Astrocyte (in vitro differentiated cells and primary cell): ENCODE measurements around the gene ADAMTS17. TPM values are rescaled to one million over a fixed set of nuclear protein-coding genes. Genes with fewer than 3 reads are reported as not detected.

Experiments used
- DNase-seq: peaks from one replicate; pipeline ENCODE4 v3.0.0-alpha.2; 2010; ENCODE audit warnings: low read depth
- FAIRE-seq: peaks from 2 replicates; lab custom pipeline; 2011; peaks lifted over from hg19 to GRCh38; lab: Jason Lieb, UNC
- H2AFZ ChIP-seq: 2 replicates; pipeline ENCODE4 v1.6.0; 2012; ENCODE audit warnings: low read depth, low read length, inconsistent platforms
- H3K27ac ChIP-seq: 2 replicates; pipeline ENCODE4 v1.5.1; 2011; ENCODE audit warnings: low read depth, low read length, inconsistent platforms
- H3K27me3 ChIP-seq: 2 replicates; pipeline ENCODE4 v1.6.0; 2011; ENCODE audit warnings: low read length, inconsistent platforms; ENCODE audit not compliant: insufficient read depth
- H3K36me3 ChIP-seq: 2 replicates; pipeline ENCODE4 v1.5.1; 2011; ENCODE audit warnings: low read length, inconsistent platforms; ENCODE audit not compliant: insufficient read depth
- H3K4me1 ChIP-seq: 2 replicates; pipeline ENCODE4 v1.5.1; 2011; ENCODE audit warnings: low read length, inconsistent platforms; ENCODE audit not compliant: insufficient read depth
- H3K4me2 ChIP-seq: 2 replicates; pipeline ENCODE4 v1.6.0; 2012; ENCODE audit warnings: low read length, inconsistent platforms
- H3K4me3 ChIP-seq: 2 replicates; pipeline ENCODE4 v1.5.1; 2011; ENCODE audit warnings: low read depth, mild to moderate bottlenecking, low read length, inconsistent platforms; ENCODE audit not compliant: insufficient read depth
- H3K79me2 ChIP-seq: 2 replicates; pipeline ENCODE4 v1.6.0; 2012; ENCODE audit warnings: mild to moderate bottlenecking, low read length, inconsistent platforms; ENCODE audit not compliant: insufficient read depth
- H3K9ac ChIP-seq: 2 replicates; pipeline ENCODE4 v1.6.0; 2012; ENCODE audit warnings: mild to moderate bottlenecking, low read length, inconsistent platforms
- H3K9me3 ChIP-seq: 2 replicates; pipeline ENCODE4 v1.5.1; 2012; ENCODE audit warnings: low read depth, mild to moderate bottlenecking, low read length, inconsistent platforms; ENCODE audit not compliant: insufficient read depth
- H4K20me1 ChIP-seq: 2 replicates; pipeline ENCODE4 v1.6.0; 2012; ENCODE audit warnings: low read length, inconsistent platforms; ENCODE audit not compliant: insufficient read depth
- H3K27ac Mint-ChIP-seq: one replicate; pipeline ENCODE4 v1.8.0; 2021; ENCODE audit warnings: mild to moderate bottlenecking, mixed read lengths; ENCODE audit not compliant: unreplicated experiment
- H3K27me3 Mint-ChIP-seq: one replicate; pipeline ENCODE4 v1.8.0; 2021; ENCODE audit warnings: low read depth, mixed read lengths; ENCODE audit not compliant: unreplicated experiment
- H3K36me3 Mint-ChIP-seq: one replicate; pipeline ENCODE4 v1.8.0; 2021; ENCODE audit warnings: low read depth, mixed read lengths; ENCODE audit not compliant: unreplicated experiment
- H3K4me1 Mint-ChIP-seq: one replicate; pipeline ENCODE4 v1.8.0; 2021; ENCODE audit warnings: low read depth, mixed read lengths; ENCODE audit not compliant: unreplicated experiment
- H3K4me3 Mint-ChIP-seq: one replicate; pipeline ENCODE4 v1.8.0; 2021; ENCODE audit warnings: mild to moderate bottlenecking, moderate library complexity, mixed read lengths; ENCODE audit not compliant: unreplicated experiment
- H3K9me3 Mint-ChIP-seq: one replicate; pipeline ENCODE4 v1.8.0; 2021; ENCODE audit warnings: mild to moderate bottlenecking, mixed read lengths; ENCODE audit not compliant: unreplicated experiment
- CTCF ChIP-seq: IDR thresholded peaks from 2 replicates; pipeline ENCODE4 v1.5.1; 2011; ENCODE audit warnings: low read depth, mild to moderate bottlenecking, inconsistent platforms, low read length, moderate library complexity; ENCODE audit not compliant: insufficient read depth
- EZH2 ChIP-seq: IDR thresholded peaks from 2 replicates; pipeline ENCODE4 v1.6.1; 2012; ENCODE audit warnings: mild to moderate bottlenecking, low read length, inconsistent platforms; ENCODE audit not compliant: insufficient read depth
- total RNA-seq: library from RNA; stranded (reverse); gene quantifications from 2 replicates; pipeline ENCODE4 v1.2.1, GENCODE V29; 2021

ADAMTS17 gene
- total RNA-seq, 1 donor from 2014 or later, result 0.27 TPM

DNA sequence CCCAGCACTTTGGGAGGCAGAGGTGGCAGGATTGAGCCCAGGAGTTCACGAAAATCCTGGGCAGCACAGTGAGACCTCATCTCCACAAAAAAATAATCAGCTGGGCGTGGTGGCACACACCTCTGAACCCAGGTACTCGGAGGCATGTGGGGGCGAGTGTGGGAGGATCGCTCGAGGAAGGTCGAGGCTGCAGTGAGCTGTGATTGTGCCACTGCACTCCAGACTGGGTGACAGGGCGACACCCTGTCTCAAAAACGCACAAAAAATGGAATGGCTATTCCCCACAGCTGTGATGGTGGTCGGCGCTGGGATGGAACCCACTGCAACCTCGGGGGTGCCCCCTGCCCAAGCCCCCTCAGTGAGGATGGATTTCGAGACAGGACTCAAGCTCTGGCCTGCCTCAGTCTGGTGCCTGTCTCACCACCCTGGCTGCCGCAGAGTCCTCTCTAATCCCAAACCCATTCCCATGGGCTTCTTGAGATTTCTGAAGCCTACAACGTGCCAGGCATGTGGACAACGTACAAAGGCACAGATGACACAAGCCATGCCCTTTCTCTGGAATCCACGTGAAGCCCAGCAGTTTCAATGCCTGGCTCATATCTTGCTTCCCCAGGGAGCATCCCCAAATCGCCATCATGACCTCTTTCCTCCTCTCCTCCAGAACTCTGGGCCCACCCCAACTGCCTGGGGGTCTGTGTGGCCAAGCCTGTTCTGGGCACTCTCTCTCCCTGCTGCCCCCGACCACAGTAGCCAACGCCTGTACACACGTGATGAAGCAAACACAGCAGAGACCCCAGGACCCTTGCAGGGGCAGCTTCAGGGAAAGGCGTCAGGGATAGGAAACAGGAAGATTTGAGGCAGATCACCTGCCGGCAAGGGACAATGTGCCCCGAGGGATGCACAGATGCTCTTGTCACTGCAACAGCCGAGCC is 32.4 kb downstream of the ADAMTS17 start:
- no peak for FAIRE-seq
- no peak for DNase-seq
- H3K36me3 Mint-ChIP-seq, result no peaks in the 10 kb centered on the region

DNA sequence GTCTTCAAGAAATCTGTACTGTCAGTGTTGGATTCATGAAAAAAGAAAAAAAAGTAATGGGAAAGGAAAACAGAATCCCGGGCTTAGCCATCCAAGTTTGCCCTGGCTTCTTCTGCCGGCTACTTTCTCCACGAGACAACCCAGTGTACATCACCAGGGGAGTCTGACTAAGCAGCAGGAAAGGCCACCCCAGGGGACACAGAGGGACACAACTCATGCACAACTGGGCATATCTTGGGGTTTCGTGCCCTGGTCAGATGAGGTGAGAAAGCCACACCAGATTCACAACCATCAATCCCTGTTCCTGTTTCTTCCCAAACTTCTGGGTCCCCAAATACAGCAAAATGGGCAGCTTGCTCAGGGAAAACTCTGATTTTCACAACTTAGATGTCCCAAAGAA is 33.2 kb downstream of the ADAMTS17 start:
- Histone ChIP-seq H3K4me3 (no peak overlapping the region), H3K9me3 (no peaks in the 10 kb centered on the region), H3K4me1 (no peaks in the 10 kb centered on the region), H3K27me3 (peaks cover 7% of the 10 kb centered on the region), H2AFZ (no peak overlapping the region), H3K4me2 (no peak overlapping the region), H3K27ac (no peak overlapping the region), H3K36me3 (no peaks in the 10 kb centered on the region), H3K9ac (no peak overlapping the region), H4K20me1 (no peaks in the 10 kb centered on the region), H3K79me2 (no peaks in the 10 kb centered on the region)
- H3K4me3 Mint-ChIP-seq, result no peak overlapping the region
- DNase-seq (no peak), FAIRE-seq (no peak)
- H3K27ac Mint-ChIP-seq, result no peak overlapping the region
- TF ChIP-seq CTCF (no peak), EZH2 (no peak)
- peaks cover 4% of the 10 kb centered on the region for H3K9me3 Mint-ChIP-seq
- no peaks in the 10 kb centered on the region for H3K4me1 Mint-ChIP-seq
- no peaks in the 10 kb centered on the region for H3K36me3 Mint-ChIP-seq
- H3K27me3 Mint-ChIP-seq, result peaks cover 34% of the 10 kb centered on the region

More for the DNA sequence above, 32.4 kb downstream of the ADAMTS17 start:
- TF ChIP-seq EZH2, result no peak
- TF ChIP-seq CTCF, result no peak
- no peak overlapping the region for H3K9ac ChIP-seq
- H3K4me3 Mint-ChIP-seq, result no peak overlapping the region
- H3K27ac ChIP-seq, result no peak overlapping the region
- no peak overlapping the region for H3K4me2 ChIP-seq
- H3K9me3 ChIP-seq, result no peaks in the 10 kb centered on the region
- H3K9me3 Mint-ChIP-seq, result peaks cover 4% of the 10 kb centered on the region
- no peak overlapping the region for H3K27ac Mint-ChIP-seq
- H3K4me1 Mint-ChIP-seq, result no peaks in the 10 kb centered on the region
- H3K36me3 ChIP-seq, result no peaks in the 10 kb centered on the region
- H3K4me1 ChIP-seq, result no peaks in the 10 kb centered on the region
- no peaks in the 10 kb centered on the region for H4K20me1 ChIP-seq
- no peak overlapping the region for H2AFZ ChIP-seq
- H3K27me3 Mint-ChIP-seq, result peaks cover 36% of the 10 kb centered on the region
- H3K27me3 ChIP-seq, result peaks cover 7% of the 10 kb centered on the region
- H3K79me2 ChIP-seq, result no peaks in the 10 kb centered on the region
- no peak overlapping the region for H3K4me3 ChIP-seq

DNA sequence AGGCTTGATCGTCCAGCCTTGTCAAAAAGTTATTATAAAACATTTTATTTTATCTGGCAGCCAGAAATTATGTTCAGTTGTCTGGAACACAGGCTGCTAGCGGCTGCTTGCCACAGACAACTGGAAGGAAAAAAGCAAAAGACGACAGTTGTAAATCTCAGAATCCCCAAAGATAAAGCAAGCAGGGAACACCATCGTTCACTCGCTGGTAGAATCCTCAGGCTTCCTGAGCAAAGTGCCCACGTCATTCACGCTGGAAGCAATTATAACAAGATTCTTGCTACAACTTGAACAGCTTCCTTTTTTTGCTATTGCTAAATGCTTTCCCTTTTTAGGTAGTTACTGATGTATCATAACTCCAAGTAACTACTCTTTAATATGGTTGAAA is 33.6 kb downstream of the ADAMTS17 start:
- no peak overlapping the region for H3K4me3 Mint-ChIP-seq
- DNase-seq, result no peak
- H2AFZ ChIP-seq, result no peak overlapping the region

More for the DNA sequence above, 33.6 kb downstream of the ADAMTS17 start:
- Histone ChIP-seq H3K27ac (no peak overlapping the region), H3K4me2 (no peak overlapping the region), H3K9ac (no peak overlapping the region), H3K4me1 (no peaks in the 10 kb centered on the region), H3K36me3 (no peaks in the 10 kb centered on the region), H3K4me3 (no peak overlapping the region), H3K9me3 (no peaks in the 10 kb centered on the region), H3K27me3 (peaks cover 7% of the 10 kb centered on the region), H4K20me1 (no peaks in the 10 kb centered on the region), H3K79me2 (no peaks in the 10 kb centered on the region)
- no peak for TF ChIP-seq EZH2
- H3K4me1 Mint-ChIP-seq, result no peaks in the 10 kb centered on the region
- no peak overlapping the region for H3K27ac Mint-ChIP-seq
- H3K36me3 Mint-ChIP-seq, result no peaks in the 10 kb centered on the region
- FAIRE-seq, result no peak
- H3K27me3 Mint-ChIP-seq, result peaks cover 34% of the 10 kb centered on the region
- peaks cover 4% of the 10 kb centered on the region for H3K9me3 Mint-ChIP-seq
